PFSK-1 (cell line): ENCODE results near the gene SDHB.

Experiments used
- FOXP2 ChIP-seq: optimal IDR thresholded peaks from 2 replicates; pipeline ENCODE3; 2011; ENCODE audit warnings: borderline replicate concordance, control low read depth, inconsistent platforms; ENCODE audit not compliant: insufficient read depth; ENCODE audit errors: extremely low read length, extremely low read depth
- POLR2AphosphoS5 ChIP-seq: IDR thresholded peaks from 2 replicates; pipeline ENCODE4 v1.6.1; 2012; ENCODE audit warnings: low read depth, mild to moderate bottlenecking, control low read depth, low read length, moderate library complexity
- SIN3A ChIP-seq: IDR thresholded peaks from 2 replicates; pipeline ENCODE4 v1.6.1; 2012; ENCODE audit warnings: mild to moderate bottlenecking, low read length, moderate library complexity, borderline replicate concordance; ENCODE audit not compliant: insufficient read depth
- TAF1 ChIP-seq: IDR thresholded peaks from 2 replicates; pipeline ENCODE4 v1.6.1; 2012; ENCODE audit warnings: low read length, control low read depth, borderline replicate concordance; ENCODE audit not compliant: insufficient read depth
- TF ChIP-seq, protein P1 (sequence below), 2 experiments: IDR thresholded peaks; 2 replicates each; pipeline versions ENCODE4 v1.6.1 to v1.8.0; 2011 to 2012; ENCODE audit warnings: low read depth in 2 of 2, low read length in 2 of 2, control low read depth in 1 of 2, inconsistent platforms in 1 of 2, mild to moderate bottlenecking in 1 of 2, moderate library complexity in 1 of 2; ENCODE audit not compliant: insufficient read depth in 1 of 2

Gene SDHB

DNA sequence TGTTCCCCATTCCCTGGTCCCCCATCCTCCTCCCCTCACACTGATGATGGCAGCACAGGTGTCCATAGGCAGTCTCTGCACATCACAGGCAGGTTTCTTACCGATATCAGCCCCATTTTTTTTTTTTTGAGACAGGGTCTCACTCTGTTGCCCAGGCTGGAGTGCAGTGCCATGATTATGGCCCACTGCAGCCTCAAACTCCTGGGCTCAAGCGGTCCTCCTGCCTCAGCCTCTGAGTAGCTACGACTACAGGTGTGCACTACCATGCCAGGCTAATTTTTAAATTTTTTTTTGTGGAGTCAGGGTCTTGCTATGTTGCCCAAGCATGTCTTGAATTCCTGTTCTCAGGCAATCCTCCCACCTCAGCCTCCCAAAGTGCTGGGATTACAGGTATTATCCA, 28.9 kb upstream of the SDHB start:
- TF ChIP-seq TAF1 = no peak
- no peak for TF ChIP-seq SIN3A
- TF ChIP-seq POLR2AphosphoS5 = no peak
- TF ChIP-seq FOXP2 = no peak
- TF ChIP-seq, protein P1, sequence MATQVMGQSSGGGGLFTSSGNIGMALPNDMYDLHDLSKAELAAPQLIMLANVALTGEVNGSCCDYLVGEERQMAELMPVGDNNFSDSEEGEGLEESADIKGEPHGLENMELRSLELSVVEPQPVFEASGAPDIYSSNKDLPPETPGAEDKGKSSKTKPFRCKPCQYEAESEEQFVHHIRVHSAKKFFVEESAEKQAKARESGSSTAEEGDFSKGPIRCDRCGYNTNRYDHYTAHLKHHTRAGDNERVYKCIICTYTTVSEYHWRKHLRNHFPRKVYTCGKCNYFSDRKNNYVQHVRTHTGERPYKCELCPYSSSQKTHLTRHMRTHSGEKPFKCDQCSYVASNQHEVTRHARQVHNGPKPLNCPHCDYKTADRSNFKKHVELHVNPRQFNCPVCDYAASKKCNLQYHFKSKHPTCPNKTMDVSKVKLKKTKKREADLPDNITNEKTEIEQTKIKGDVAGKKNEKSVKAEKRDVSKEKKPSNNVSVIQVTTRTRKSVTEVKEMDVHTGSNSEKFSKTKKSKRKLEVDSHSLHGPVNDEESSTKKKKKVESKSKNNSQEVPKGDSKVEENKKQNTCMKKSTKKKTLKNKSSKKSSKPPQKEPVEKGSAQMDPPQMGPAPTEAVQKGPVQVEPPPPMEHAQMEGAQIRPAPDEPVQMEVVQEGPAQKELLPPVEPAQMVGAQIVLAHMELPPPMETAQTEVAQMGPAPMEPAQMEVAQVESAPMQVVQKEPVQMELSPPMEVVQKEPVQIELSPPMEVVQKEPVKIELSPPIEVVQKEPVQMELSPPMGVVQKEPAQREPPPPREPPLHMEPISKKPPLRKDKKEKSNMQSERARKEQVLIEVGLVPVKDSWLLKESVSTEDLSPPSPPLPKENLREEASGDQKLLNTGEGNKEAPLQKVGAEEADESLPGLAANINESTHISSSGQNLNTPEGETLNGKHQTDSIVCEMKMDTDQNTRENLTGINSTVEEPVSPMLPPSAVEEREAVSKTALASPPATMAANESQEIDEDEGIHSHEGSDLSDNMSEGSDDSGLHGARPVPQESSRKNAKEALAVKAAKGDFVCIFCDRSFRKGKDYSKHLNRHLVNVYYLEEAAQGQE (IDR thresholded peaks at IDR 0.05; ENCODE audit: insufficient read depth in 1 of 2, low read depth in 2 of 2, low read length in 2 of 2) = no peak

DNA sequence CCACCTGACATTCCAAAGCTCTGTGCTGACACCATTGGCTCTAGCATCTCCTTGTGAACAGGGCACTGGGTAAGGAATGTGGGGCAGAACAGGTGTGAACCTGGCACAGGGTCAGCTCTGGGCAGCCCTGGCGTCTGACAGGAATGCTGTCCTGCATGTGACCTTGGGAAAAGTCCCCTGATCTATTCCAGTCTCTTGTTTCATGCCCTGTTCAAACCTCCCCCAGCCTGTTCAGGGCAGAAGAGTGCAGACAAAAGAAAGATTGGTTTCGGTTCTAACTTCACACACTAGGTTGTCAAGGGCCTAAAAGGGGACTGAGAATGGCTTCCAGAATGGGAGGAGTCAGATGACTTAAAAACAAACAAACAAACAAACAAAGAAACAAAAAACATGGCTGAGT, 27.6 kb upstream of the SDHB start:
- no peak for TF ChIP-seq SIN3A

DNA sequence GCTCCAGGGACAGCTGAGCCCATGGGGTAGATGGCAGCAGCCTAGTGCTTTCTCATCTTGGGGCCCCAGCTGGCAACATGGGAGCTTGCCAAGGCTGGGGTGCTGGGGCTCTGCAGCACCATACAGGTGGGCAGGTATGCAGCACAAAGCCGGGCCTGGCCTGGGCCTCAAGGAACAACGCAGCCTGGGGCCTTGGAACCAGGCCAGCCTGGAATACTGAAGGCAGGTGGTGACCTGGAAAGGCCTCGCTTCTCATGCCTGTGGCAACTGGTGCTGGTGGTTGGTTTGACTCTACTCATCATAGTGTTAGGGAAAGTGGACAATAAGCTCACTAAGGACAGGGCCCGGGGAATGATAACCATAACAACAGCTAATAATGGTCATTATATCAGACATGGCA, 27.0 kb upstream of the SDHB start:
- TF ChIP-seq SIN3A = no peak
- TF ChIP-seq, protein P1 (IDR thresholded peaks at IDR 0.05; ENCODE audit: insufficient read depth in 1 of 2, low read depth in 2 of 2, low read length in 2 of 2) = no peak
- no peak for TF ChIP-seq POLR2AphosphoS5
- no peak for TF ChIP-seq FOXP2
- TF ChIP-seq TAF1 = no peak

DNA sequence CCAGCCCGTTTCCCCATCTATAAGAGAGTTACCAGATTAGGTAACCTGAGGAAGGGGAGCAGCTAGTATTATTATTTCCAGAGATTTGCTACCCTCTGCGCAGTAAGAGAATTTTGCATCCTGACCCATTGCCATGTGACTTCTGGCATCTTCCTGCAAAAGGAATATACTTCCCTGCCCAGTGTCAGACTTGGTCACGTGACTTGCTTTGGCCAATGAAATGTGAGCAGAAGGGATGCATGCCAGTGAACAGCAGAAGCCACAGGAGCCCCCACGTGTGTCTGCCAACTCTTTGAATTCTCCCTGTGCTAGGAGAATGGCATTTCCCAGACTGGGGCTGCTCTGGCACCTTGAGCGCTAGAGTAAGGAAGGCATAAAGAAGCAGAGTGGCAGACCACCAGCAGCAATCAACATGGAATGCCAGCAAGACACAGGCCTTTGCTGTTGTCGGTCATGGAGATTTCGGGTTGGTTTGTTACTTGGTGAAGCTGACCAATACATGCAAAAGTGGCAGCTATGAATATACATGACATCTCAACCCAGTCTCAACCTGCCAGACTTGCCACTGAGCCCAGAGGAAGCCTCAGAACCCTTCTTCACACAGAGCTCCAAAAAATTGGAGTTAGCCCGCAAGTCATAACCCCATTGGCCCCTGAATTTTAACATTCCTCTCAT, 26.4 kb upstream of the SDHB start:
- TF ChIP-seq TAF1 (no peak), SIN3A (no peak), FOXP2 (no peak), POLR2AphosphoS5 (no peak)
- TF ChIP-seq, protein P1 (IDR thresholded peaks at IDR 0.05; ENCODE audit: insufficient read depth in 1 of 2, low read depth in 2 of 2, low read length in 2 of 2) = no peak

DNA sequence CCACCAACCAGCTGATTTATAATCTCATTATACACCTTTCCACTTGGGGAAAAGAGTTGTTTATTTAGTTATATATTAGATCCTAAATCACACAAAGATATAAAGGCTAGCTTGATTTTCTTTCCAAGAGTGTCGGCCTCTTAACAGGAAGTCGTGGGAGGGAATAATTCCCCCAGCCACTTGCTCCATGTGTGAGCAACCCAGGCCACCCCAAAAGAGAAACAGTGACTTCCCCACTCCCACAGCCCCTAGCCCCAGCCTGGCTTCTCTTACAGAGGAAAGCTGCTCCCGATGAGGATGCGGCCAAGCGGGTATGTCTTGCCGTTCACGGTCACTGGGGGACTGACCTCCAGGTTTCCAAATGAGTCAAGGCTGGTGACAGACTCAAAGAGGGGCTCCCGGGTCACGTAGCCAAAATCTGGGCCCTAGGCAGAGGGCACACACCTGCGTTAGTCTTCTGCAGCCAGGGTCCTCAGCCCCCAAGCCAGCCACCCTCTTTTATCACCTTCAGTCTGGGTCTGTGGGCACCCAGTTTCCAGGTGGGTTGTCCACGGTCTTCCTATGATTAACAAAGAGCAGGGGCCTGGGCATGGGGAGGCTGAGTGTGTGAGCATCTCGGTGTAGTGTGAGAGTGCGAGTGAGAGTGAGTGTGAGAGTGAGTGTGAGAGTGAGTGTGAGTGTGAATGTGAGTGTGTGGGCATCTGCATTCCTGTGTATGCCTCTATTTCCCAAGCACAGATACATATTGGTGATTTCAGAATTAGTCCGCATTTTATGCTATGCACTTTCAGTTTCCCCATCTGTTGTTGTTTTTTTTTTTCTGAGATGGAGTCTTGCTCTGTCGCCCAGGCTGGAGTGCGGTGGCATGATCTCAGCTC, 25.4 kb upstream of the SDHB start:
- no peak for TF ChIP-seq FOXP2
- TF ChIP-seq TAF1 = no peak
- TF ChIP-seq POLR2AphosphoS5 = no peak
- TF ChIP-seq, protein P1 (IDR thresholded peaks at IDR 0.05; ENCODE audit: insufficient read depth in 1 of 2, low read depth in 2 of 2, low read length in 2 of 2) = no peak
- TF ChIP-seq SIN3A = no peak
